Measurements from ENCODE around the gene GNB1.
"Not testable (repeated sequence)": the region's sequence is repeated elsewhere in the genome, so short reads cannot be mapped to it uniquely, and the experiment has no call there.

Gene GNB1

DNA sequence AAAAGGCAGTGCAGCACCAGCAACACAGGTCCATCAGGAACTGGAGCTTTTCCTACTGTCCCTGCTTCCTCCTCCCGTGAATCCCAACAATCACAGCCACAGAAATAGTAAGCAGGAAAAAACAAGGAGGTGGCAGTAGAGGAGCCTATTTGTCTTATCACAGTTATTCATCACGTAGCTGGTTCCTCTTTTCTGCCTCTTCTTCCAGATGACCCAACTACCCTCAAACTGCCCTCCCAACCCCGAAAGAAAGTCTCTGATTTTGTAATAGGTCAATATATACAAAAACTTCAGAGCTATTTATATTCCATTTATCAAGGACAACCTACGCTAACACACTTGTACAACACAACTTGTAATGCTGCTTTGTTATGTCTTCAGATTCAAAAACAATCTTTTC, 21.4 kb downstream of the GNB1 start:
- Histone ChIP-seq H3K4me1 (ENCODE audit: control insufficient read depth, insufficient read depth, low read length, poor library complexity, severe bottlenecking) (no peaks in the 10 kb centered on the region), H3K27ac (ENCODE audit: low read depth, low read length, severe bottlenecking) (peak overlapping the region; percentile 25), H3K36me3 (ENCODE audit: control insufficient read depth, insufficient read depth, low read length) (peaks cover 77% of the 10 kb centered on the region), H3K9me3 (ENCODE audit: control insufficient read depth, low read length) (no peaks in the 10 kb centered on the region), H3K4me3 (ENCODE audit: extremely low read depth, insufficient read depth, low read length, poor library complexity, severe bottlenecking) (no peak overlapping the region)
- 86% methylated on average over 1 of the region's 4 CpGs; no CpG with 5 or more reads in 1 of the 2 experiments for WGBS, 2 experiments (ENCODE audit: insufficient coverage in 2 of 2)

- peaks cover 71% of the 10 kb centered on the region for H3K36me3 ChIP-seq (ENCODE audit: control insufficient read depth, insufficient read depth, low read length)
- no peaks in the 10 kb centered on the region for H3K9me3 ChIP-seq (ENCODE audit: control insufficient read depth, low read length)
- 80 to 100% methylated on average over 1 of the region's 3 CpGs for WGBS, 2 experiments (ENCODE audit: insufficient coverage in 2 of 2)
- H3K4me3 ChIP-seq (ENCODE audit: extremely low read depth, insufficient read depth, low read length, poor library complexity, severe bottlenecking), result no peak overlapping the region
- peaks cover 3% of the 10 kb centered on the region for H3K4me1 ChIP-seq (ENCODE audit: control insufficient read depth, insufficient read depth, low read length, poor library complexity, severe bottlenecking)
- H3K27ac ChIP-seq (ENCODE audit: low read depth, low read length, severe bottlenecking), result no peak overlapping the region
Observed at GRCh38 chr1:1867164-1867563, 23.7 kb downstream of the GNB1 start.

DNA sequence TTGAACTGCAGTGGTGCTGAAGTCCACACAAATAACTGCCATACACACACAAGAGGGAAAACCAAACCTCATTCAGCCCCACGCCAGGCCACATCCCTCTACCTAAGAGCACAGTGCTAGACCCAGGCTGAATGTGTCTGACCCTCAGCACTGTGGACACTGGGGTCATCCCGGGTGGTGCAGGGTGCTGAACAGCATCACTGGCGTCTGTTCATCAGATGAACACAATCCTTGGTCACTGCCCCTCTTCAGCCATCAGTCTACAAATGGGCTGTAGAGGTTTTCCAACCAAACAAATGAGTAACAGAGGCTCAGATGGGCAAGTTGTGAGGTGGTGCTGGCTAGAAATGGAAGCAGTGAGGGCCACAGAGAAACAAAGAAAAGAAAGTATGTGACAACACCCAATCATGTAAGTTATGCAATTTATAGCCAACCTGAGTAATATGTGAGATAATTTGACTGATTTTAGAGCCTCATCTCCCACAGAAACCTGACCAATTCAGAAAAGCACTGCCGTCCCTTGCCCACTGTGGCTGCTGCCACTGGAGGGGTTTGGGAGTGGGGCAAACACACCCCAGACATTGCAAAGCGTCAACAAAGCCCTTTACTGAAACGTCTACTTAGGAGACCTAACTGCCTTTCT, 27.9 kb downstream of the GNB1 start:
- no peak overlapping the region for H3K27ac ChIP-seq (ENCODE audit: low read depth, low read length, severe bottlenecking)
- no peaks in the 10 kb centered on the region for H3K9me3 ChIP-seq (ENCODE audit: control insufficient read depth, low read length)
- H3K36me3 ChIP-seq (ENCODE audit: control insufficient read depth, insufficient read depth, low read length), result peaks cover 48% of the 10 kb centered on the region
- peaks cover 28% of the 10 kb centered on the region for H3K4me1 ChIP-seq (ENCODE audit: control insufficient read depth, insufficient read depth, low read length, poor library complexity, severe bottlenecking)
- H3K4me3 ChIP-seq (ENCODE audit: extremely low read depth, insufficient read depth, low read length, poor library complexity, severe bottlenecking), result no peak overlapping the region
- WGBS, 2 experiments (ENCODE audit: insufficient coverage in 2 of 2), result 92 to 95% methylated on average over 4 to 6 of the region's 6 CpGs

DNA sequence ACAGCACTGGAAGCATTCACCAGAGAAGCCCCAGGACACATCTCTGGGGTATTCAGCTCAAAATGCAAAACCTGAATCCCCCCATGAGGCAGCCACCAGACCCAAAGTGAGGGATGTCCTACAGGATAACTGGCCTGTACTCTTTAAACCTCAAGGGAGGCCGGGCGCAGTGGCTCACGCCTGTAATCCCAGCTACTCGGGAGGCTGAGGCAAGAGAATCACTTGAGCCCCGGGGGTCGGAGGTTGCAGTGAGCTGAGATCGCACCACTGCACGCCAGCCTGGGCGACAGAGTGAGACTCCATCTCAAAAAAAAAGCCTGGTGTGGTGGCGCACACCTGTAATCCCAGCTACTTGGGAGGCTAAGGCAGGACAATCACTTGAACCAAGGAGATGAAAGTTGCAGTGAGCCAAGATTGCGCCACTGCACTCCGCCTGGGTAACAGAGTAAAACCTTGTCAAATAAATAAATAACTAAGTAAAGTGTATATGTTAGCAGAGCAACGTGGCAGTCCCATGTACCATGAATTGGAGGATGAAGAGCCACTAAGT, 29.1 kb downstream of the GNB1 start:
- H3K9me3 ChIP-seq (ENCODE audit: control insufficient read depth, low read length), result not testable (repeated sequence)

GRCh38 chr1:1861339-1861730, 29.6 kb downstream of the GNB1 start:
- no CpG with 5 or more reads among the region's 1 CpG for WGBS, 2 experiments (ENCODE audit: insufficient coverage in 2 of 2)
- peaks cover 32% of the 10 kb centered on the region for H3K4me1 ChIP-seq (ENCODE audit: control insufficient read depth, insufficient read depth, low read length, poor library complexity, severe bottlenecking)
- peaks cover 49% of the 10 kb centered on the region for H3K36me3 ChIP-seq (ENCODE audit: control insufficient read depth, insufficient read depth, low read length)

More for the DNA sequence above, 29.1 kb downstream of the GNB1 start:
- WGBS, 2 experiments (ENCODE audit: insufficient coverage in 2 of 2), result 94 to 98% methylated on average over 10 to 13 of the region's 13 CpGs
- H3K27ac ChIP-seq (ENCODE audit: low read depth, low read length, severe bottlenecking); H3K4me3 ChIP-seq (ENCODE audit: extremely low read depth, insufficient read depth, low read length, poor library complexity, severe bottlenecking): not testable (repeated sequence)
- H3K4me1 ChIP-seq (ENCODE audit: control insufficient read depth, insufficient read depth, low read length, poor library complexity, severe bottlenecking), result peaks cover 32% of the 10 kb centered on the region
- H3K36me3 ChIP-seq (ENCODE audit: control insufficient read depth, insufficient read depth, low read length), result peaks cover 48% of the 10 kb centered on the region

DNA sequence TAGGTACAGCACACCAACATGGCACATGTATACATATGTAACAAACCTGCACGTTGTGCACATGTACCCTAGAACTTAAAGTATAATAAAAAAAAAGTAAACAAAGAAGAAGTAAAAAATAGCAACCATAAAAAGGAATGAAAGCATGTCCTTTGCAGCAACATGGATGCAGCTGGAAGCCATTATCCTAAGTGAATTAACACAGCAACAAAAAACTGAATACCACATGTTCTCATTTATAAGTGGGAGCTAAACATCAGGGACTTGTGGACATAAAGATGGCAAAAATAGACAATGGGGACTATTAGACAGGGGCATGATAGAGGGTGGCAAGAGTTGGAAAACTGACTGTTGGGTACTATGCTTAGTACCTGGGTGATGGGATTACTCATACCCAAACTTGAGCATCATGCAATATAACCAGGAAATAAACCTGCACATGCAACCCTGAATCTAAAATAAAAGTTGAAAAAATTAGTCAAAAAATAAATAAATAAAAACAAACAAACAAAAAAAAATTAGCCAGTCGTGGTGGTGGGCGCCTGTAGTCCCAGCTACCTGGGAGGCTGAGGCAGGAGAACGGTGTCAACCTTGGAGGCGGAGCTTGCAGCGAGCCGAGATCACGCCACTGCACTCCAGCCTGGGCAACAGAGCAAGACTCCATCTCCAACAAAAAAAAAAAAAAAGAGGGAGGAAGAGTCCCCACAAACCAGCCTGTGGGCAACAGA, 30.8 kb downstream of the GNB1 start:
- not testable (repeated sequence) for H3K4me3 ChIP-seq (ENCODE audit: extremely low read depth, insufficient read depth, low read length, poor library complexity, severe bottlenecking); H3K9me3 ChIP-seq (ENCODE audit: control insufficient read depth, low read length)
- H3K36me3 ChIP-seq (ENCODE audit: control insufficient read depth, insufficient read depth, low read length), result peaks cover 53% of the 10 kb centered on the region
- 70 to 88% methylated on average over 2 to 6 of the region's 8 CpGs for WGBS, 2 experiments (ENCODE audit: insufficient coverage in 2 of 2)
- H3K27ac ChIP-seq (ENCODE audit: low read depth, low read length, severe bottlenecking), result peak overlapping the region; percentile 74
- peaks cover 32% of the 10 kb centered on the region for H3K4me1 ChIP-seq (ENCODE audit: control insufficient read depth, insufficient read depth, low read length, poor library complexity, severe bottlenecking)

More at GRCh38 chr1:1861339-1861730, 29.6 kb downstream of the GNB1 start:
- Histone ChIP-seq H3K4me3 (ENCODE audit: extremely low read depth, insufficient read depth, low read length, poor library complexity, severe bottlenecking) (no peak overlapping the region), H3K9me3 (ENCODE audit: control insufficient read depth, low read length) (no peaks in the 10 kb centered on the region), H3K27ac (ENCODE audit: low read depth, low read length, severe bottlenecking) (no peak overlapping the region)

GRCh38 chr1:1858382-1859086, 32.4 kb downstream of the GNB1 start:
- Histone ChIP-seq H3K4me1 (ENCODE audit: control insufficient read depth, insufficient read depth, low read length, poor library complexity, severe bottlenecking) (peaks cover 29% of the 10 kb centered on the region), H3K4me3 (ENCODE audit: extremely low read depth, insufficient read depth, low read length, poor library complexity, severe bottlenecking) (no peak overlapping the region), H3K27ac (ENCODE audit: low read depth, low read length, severe bottlenecking) (peak overlapping the region; percentile 74), H3K36me3 (ENCODE audit: control insufficient read depth, insufficient read depth, low read length) (peaks cover 63% of the 10 kb centered on the region), H3K9me3 (ENCODE audit: control insufficient read depth, low read length) (no peaks in the 10 kb centered on the region)
- 56 to 65% methylated on average over 3 to 5 of the region's 9 CpGs for WGBS, 2 experiments (ENCODE audit: insufficient coverage in 2 of 2)

GRCh38 chr1:1857096-1857703, 33.7 kb downstream of the GNB1 start:
- Histone ChIP-seq H3K4me1 (ENCODE audit: control insufficient read depth, insufficient read depth, low read length, poor library complexity, severe bottlenecking) (peaks cover 35% of the 10 kb centered on the region), H3K4me3 (ENCODE audit: extremely low read depth, insufficient read depth, low read length, poor library complexity, severe bottlenecking) (no peak overlapping the region), H3K9me3 (ENCODE audit: control insufficient read depth, low read length) (no peaks in the 10 kb centered on the region), H3K27ac (ENCODE audit: low read depth, low read length, severe bottlenecking) (no peak overlapping the region), H3K36me3 (ENCODE audit: control insufficient read depth, insufficient read depth, low read length) (peaks cover 62% of the 10 kb centered on the region)
- WGBS, 2 experiments (ENCODE audit: insufficient coverage in 2 of 2), result 100% methylated on average over 2 of the region's 4 CpGs

- not testable (repeated sequence) for H3K4me3 ChIP-seq (ENCODE audit: extremely low read depth, insufficient read depth, low read length, poor library complexity, severe bottlenecking); H3K9me3 ChIP-seq (ENCODE audit: control insufficient read depth, low read length); H3K27ac ChIP-seq (ENCODE audit: low read depth, low read length, severe bottlenecking)
- Histone ChIP-seq H3K4me1 (ENCODE audit: control insufficient read depth, insufficient read depth, low read length, poor library complexity, severe bottlenecking) (peaks cover 35% of the 10 kb centered on the region), H3K36me3 (ENCODE audit: control insufficient read depth, insufficient read depth, low read length) (peaks cover 63% of the 10 kb centered on the region)
- WGBS, 2 experiments (ENCODE audit: insufficient coverage in 2 of 2), result 100% methylated on average over 2 to 5 of the region's 6 CpGs
Observed at GRCh38 chr1:1856161-1856560, 34.7 kb downstream of the GNB1 start.

GRCh38 chr1:1853593-1854257, 37.2 kb downstream of the GNB1 start:
- Histone ChIP-seq H3K27ac (ENCODE audit: low read depth, low read length, severe bottlenecking) (no peak overlapping the region), H3K9me3 (ENCODE audit: control insufficient read depth, low read length) (no peaks in the 10 kb centered on the region), H3K4me1 (ENCODE audit: control insufficient read depth, insufficient read depth, low read length, poor library complexity, severe bottlenecking) (peaks cover 23% of the 10 kb centered on the region), H3K36me3 (ENCODE audit: control insufficient read depth, insufficient read depth, low read length) (peaks cover 80% of the 10 kb centered on the region), H3K4me3 (ENCODE audit: extremely low read depth, insufficient read depth, low read length, poor library complexity, severe bottlenecking) (no peak overlapping the region)
- WGBS, 2 experiments (ENCODE audit: insufficient coverage in 2 of 2), result 89 to 95% methylated on average over 4 to 7 of the region's 7 CpGs
